IMR-90 (cell line): ENCODE data around the gene STAT1.

Source experiments
- CTCF ChIP-seq: conservative IDR thresholded peaks from 2 replicates; pipeline ENCODE4 v1.5.1; 2012; ENCODE audit warnings: mild to moderate bottlenecking, low read depth, low read length, improper control_type of control experiment
- ELK1 ChIP-seq: fragments of 150-350 bp; IDR thresholded peaks from 2 replicates; pipeline ENCODE4 v1.6.1; 2016; ENCODE audit warnings: low read depth, mild to moderate bottlenecking, low read length, moderate library complexity, borderline replicate concordance
- POLR2A ChIP-seq: IDR thresholded peaks from 2 replicates; pipeline ENCODE4 v1.6.1; 2012; ENCODE audit warnings: mild to moderate bottlenecking, low read depth, low read length
- RAD21 ChIP-seq: IDR thresholded peaks from 2 replicates; pipeline ENCODE4 v1.6.1; 2012; ENCODE audit warnings: low read length, improper control_type of control experiment

GRCh38 chr2:191006997-191007783, 6.8 kb downstream of the STAT1 start:
- TF ChIP-seq POLR2A (no peak), CTCF (no peak), RAD21 (no peak), ELK1 (no peak)
